ENCODE data around the gene IQGAP2. TPM values are rescaled to one million over a fixed set of nuclear protein-coding genes. Genes with fewer than 3 reads are reported as not detected.

The IQGAP2 gene
- polyA plus RNA-seq, 1 donor: 8.2 TPM

DNA sequence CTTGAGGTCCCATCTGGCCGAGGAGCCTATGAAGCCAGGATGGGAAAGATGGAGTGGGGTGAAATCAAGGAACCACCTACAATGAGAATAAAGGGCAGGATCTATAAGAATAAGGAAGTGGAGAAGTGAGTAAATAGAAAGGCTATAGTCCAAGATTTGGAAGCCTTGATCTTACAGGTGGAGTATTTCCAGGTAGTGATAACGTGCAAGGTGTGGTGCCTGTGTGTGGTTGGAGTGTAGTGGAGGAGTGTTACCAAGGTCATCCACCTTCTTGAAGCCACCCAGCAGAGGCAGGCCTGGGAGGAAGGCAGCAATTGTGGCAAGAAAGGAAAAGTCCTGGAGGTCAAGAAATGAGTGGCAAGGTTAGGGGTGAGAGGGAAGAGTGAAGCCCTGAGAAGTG is 72.9 kb downstream of the IQGAP2 start:
- no peak for DNase-seq (ENCODE audit: low read depth)

DNA sequence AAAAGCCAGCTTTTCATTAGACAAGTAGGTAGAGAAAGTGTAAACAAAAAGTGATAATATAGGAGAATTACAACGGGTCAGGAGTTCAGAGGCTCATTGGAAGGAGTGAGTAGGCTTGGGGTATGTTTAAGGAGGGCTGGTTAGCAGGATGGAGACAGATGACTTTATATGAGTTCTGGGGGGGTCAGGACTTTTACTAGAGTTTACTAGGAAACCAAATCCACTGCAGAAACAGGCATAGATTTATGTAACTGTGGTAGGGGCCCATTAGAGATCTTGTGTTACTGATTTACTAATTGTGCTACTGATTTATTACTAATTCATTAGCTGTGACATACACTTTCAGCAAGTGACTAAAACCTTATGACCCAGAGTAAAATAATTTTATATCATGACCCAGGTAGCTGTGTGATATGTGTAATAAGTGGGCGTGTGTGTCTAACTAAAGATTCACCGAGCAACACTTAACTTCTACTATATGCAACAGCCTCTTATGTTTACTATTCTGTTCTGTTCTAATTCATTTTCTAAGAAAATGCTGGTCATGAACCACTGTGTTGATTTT is 73.5 kb downstream of the IQGAP2 start:
- DNase-seq (ENCODE audit: low read depth): no peak

- DNase-seq (ENCODE audit: low read depth): no peak
Observed at GRCh38 chr5:76477061-76477460, 74.0 kb downstream of the IQGAP2 start.

DNA sequence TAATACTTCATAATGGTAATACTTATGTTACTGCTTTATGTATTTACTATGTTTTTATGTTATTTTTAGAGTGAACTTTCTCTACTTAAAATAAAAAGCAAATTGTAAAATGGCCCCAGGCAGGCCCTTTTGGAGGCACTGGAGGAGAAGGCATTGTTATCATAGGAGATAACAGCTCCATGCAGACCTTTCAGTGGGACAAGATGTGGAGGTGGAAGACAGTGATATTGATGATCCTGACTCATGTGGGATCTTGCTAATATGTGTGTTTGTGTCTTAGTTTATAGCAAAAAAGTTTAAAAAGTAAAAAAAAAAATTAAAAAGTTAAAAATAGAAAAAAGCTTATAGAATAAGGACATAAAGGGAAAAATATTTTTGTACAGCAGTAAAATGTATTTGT is 74.5 kb downstream of the IQGAP2 start:
- DNase-seq (ENCODE audit: low read depth): no peak

DNA sequence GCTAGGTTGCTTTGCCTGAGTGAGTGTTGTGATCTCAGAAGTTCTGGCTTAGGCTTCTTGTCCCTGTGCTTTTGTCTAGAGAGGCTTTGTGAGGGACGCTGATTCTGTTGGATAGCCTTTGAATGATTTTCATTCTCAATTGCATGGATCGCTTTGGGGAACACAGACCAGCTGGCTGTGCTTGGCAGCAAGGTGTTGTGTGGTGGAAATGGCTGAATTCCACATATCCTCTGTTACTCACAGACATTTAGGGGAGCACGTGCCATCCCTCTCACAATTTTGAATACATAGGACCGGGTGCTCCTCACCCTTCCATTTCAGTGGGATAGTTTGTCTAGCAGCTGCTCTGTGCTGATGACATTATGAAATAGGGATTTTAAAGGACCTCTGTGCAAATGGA is 76.2 kb downstream of the IQGAP2 start:
- no peak for DNase-seq (ENCODE audit: low read depth)

DNA sequence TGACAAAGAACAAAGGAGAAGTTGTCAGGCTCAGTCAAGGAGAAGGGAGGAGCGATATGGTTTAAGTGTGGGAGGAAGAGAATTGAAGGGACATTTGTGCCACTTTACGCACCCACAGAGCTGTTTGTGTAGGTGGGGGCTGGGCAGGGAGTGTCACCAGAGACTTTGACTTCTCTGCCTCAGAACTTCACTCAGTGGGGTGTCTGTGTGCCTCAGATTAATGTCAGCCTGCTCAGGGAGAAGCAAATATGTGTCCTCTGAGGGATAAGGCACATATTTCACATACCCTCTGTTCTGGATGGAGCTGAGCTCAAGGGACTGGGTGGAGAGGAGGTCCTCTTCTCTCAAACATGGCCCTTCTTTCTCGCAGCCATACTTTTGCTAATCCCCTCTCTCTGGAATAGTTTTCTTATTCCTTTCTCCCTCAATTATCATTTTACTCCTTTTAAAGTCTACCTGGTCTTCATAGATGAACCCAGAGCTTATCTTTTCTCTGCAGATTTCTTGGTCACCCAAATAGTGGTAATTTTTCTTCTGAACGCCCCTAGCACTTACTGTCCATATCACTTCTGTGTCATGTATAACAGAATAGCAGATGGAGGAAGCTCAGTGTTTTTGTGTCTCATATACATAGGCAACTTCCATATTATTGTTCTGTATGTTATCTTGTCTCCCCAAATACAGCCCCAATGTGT is 77.0 kb downstream of the IQGAP2 start:
- no peak for DNase-seq (ENCODE audit: low read depth)

GRCh38 chr5:76482984-76483383 is 79.9 kb downstream of the IQGAP2 start:
- no peak for DNase-seq (ENCODE audit: low read depth)

- DNase-seq (ENCODE audit: low read depth): no peak
Observed at GRCh38 chr5:76483433-76483832, 80.3 kb downstream of the IQGAP2 start.

- no peak for DNase-seq (ENCODE audit: low read depth)
Observed at GRCh38 chr5:76483881-76484280, 80.8 kb downstream of the IQGAP2 start.

DNA sequence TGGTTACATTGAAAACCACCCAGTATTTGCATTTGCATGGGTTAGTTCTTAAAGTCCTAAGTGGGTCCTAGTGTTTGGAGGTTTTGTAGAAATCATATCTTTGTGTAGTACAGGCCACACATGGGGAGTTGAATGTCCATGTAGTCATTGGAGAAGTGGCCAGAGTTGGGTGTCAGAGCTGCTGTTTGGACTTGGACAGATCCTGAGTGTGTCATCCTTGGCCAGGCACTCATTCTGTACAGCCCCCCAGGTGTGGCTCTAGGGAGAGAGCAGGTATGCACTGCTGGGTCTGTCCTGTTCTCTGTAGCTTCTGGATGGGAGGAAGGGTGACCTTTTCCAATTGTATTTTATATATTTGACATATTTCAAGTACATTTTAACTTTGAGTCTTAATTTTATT is 82.4 kb downstream of the IQGAP2 start:
- no peak for DNase-seq (ENCODE audit: low read depth)

DNA sequence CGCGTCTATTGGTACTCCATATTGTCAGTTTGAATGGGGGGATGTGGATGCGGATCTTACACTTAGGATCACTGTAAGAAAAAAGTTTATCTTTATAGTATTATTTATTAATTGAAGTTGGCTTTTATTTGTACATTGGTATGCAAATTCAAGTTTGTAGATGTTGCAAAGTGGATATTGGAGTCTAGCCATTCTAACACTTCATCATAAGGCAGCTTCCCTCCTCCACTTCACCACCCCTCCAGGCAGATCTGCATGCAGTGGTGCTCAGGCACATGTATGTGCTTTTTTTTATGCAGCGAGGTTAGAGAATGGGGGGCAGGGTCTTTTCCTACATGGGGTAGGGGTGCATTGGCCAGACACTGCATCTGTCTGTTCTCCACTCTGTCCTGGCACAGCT is 84.3 kb downstream of the IQGAP2 start:
- DNase-seq (ENCODE audit: low read depth): no peak

DNA sequence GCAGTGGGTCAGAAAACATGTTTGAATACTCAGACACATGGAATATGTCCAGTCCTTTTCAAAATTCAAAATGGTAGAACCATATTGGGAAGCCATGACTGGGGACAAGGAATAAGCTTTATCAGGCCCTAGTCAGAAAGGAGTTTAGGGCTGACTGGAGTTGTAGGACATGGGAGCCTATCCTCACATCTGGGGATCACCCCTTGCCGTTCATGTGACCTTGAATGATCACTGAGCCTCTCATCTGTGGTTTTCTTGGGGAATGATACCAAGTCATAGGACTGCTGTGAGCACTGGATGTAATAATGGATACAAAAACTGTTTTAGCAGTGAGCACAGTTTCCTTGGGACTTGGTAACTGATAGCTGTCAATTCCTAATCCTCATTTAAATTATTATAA is 84.7 kb downstream of the IQGAP2 start:
- no peak for DNase-seq (ENCODE audit: low read depth)

DNA sequence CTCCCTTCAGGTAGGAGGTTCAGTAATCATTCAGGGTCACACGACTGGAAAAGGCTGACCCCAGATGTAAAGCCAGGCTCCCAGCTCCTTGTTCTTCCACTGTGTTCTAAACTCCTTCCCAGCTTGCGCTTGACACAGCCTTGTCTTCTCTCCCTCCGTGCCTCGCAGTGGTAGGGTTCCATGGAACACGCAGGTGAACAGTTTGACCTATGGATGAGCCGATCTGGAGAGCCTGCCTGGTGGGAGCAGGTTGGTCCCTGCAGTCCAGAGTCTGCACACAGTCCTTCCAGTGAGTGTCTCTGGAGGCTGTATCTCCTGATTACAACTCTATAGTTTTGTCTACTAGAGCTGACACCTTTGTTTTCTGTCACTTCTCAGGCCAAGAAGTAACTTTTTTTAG is 85.9 kb downstream of the IQGAP2 start:
- DNase-seq (ENCODE audit: low read depth): no peak

DNA sequence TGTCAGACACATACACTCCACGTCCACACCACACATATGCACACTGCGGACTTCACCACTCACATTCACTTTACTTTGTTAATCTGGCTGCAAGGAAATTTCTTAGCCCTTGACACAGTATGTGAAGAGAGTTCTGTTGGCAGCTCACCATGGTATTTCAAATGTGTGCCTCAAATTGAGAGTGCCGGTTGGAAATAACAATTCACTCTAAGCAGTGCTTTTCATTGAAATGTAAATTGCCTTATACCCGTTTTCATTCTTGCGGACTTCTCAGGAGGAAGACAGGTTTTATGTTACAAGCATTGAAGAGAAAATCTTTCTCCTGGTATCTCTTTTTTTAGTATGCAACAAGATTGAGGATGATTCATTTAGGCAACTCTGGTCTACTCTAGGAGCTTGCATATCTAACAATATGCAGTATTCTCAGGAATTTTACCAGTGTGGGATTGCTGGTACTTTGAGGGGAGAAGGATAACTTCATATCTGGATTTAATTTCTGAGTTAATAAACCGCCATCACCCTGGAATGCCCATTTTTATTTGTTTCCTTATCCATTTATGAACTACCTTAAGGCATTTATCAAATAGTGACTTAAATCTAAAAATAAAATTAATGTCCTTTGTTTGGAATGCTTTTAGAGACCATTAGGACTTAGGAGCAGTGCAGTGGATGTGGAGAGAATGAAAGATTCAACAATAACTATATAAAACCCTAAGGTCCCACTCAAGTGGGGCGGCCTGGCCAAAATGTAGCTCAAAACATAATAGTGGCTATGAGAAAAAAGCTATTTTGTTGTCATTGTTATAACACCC is 87.0 kb downstream of the IQGAP2 start:
- no peak for DNase-seq (ENCODE audit: low read depth)

DNA sequence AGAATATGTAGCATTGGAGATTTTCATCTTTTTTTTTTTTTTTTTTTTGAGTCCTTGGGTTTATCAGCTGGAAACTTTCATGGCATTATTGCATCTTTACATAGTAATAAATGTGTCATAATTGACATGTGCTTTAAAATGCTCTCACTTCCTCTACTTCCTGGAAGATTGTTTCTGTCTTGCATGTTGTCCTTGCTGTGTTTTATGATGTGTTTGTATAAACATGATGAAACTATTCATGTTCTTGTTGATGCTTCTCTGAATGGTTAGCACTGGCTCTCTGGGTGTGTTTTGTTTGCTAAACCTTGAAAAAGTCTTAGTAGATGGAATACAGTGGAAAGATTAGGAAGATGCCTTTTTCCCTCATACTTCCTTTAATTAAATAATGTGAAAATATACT is 87.9 kb downstream of the IQGAP2 start:
- no peak for DNase-seq (ENCODE audit: low read depth)

- no peak for DNase-seq (ENCODE audit: low read depth)
Observed at GRCh38 chr5:76492819-76493189, 89.7 kb downstream of the IQGAP2 start.

- DNase-seq (ENCODE audit: low read depth): no peak
Observed at GRCh38 chr5:76493190-76493837, 90.2 kb downstream of the IQGAP2 start.

DNA sequence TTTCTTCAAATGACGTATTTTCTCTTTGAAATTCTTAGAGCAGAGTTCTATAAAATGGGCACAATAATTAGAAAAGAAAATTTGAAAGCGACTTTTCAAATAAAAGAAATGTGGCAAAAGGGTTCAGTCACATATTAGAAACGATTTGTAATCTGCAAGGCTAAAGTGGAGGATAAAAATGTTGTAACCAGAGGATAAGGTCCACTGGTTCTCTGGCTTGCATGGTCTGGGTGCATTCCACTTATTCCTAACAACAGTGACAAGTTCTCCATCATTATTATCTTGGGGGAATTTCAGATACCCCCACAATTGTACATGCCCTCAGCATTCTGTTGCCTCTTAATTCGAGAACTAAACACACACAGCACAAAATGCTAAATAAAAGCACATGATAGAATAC is 91.1 kb downstream of the IQGAP2 start:
- no peak for DNase-seq (ENCODE audit: low read depth)

DNA sequence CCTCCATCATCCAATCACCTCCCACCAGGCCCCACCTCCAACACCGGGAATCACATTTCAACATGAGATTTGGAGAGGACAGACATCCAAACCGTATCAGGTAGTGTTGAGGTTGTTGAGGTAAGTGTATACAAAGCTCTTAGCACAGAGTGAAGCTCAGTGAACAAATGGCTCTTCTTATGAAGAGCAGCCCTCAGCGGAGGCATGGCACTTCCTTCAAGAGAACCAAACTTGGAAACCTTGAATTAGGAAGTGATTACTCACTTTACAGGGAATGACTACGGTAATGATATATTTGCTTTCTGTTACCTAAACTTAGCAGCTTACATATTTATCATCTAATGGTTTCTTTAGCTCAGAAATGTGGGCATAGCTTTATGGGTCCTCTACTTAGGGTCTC is 92.8 kb downstream of the IQGAP2 start:
- DNase-seq (ENCODE audit: low read depth): no peak

- DNase-seq (ENCODE audit: low read depth): no peak
Observed at GRCh38 chr5:76497065-76497460, 94.0 kb downstream of the IQGAP2 start.

- DNase-seq (ENCODE audit: low read depth): no peak
Observed at GRCh38 chr5:76497986-76498717, 95.1 kb downstream of the IQGAP2 start.
